Lower leg skin (tissue), 4 donors: Measurements from ENCODE around the gene CEP85. TPM values are rescaled to one million over a fixed set of nuclear protein-coding genes. Genes with fewer than 3 reads are reported as not detected.

ENCODE experiments used
- DNase-seq, 2 donors: peaks; one replicate each; pipeline ENCODE4 v3.0.0-alpha.2; 2019; ENCODE audit warnings: low spot score in 2 of 2
- H3K4me3 ChIP-seq: fragments of 200-600 bp; sonication (generic); 2 replicates; pipeline ENCODE4 v1.5.1; 2017; ENCODE audit warnings: mild to moderate bottlenecking, low read depth; ENCODE audit not compliant: poor library complexity, severe bottlenecking
- CTCF ChIP-seq, 3 donors: fragments of 450-650 bp; IDR thresholded peaks; one replicate each; pipeline ENCODE4 v1.5.1; 2016; ENCODE audit warnings: antibody characterized with exemption in 3 of 3, mild to moderate bottlenecking in 3 of 3, moderate library complexity in 2 of 3
- POLR2A ChIP-seq, 2 donors: fragments of 450-650 bp; IDR thresholded peaks; one replicate each; pipeline ENCODE4 v1.6.1; 2016 to 2017; ENCODE audit warnings: antibody characterized with exemption in 2 of 2, mild to moderate bottlenecking in 1 of 2, moderate library complexity in 1 of 2
- WGBS, 2 donors: methylation state at CpG; one replicate each; pipeline ENCODE4 v1.1.5; 2018; 5-methylcytosine and 5-hydroxymethylcytosine counted together
- intact Hi-C: fragments of 100-400 bp; cut with DNase I; formaldehyde crosslinking; loops from one replicate; pipeline ENCODE4 v1.15.0; 2023; ENCODE audit warnings: low total_unique reads
- total RNA-seq, 4 donors: library from RNA; depleted of rRNA; stranded (reverse); fragments of >200 nt; gene quantifications; one replicate each; pipeline ENCODE4 v1.1.0, GENCODE V29; 2016

The CEP85 gene
- total RNA-seq, 4 donors from 2014 or later = 13.0 to 17.2 (median 14.1) TPM

- intact Hi-C loops = no loop called here
Observed at GRCh38 chr1:26280333-26281042, 46.5 kb downstream of the CEP85 start.

GRCh38 chr1:26281091-26281958, 47.3 kb downstream of the CEP85 start:
- DNase-seq = no peak
- 78 to 83% methylated on average over 5 of the region's 5 CpGs for WGBS, 2 donors
- TF ChIP-seq CTCF (IDR thresholded peaks at IDR 0.05) (no peak), POLR2A (IDR thresholded peaks at IDR 0.05) (no peak)
- H3K4me3 ChIP-seq = no peak overlapping the region
- intact Hi-C loops = no loop called here

More at GRCh38 chr1:26280333-26281042, 46.5 kb downstream of the CEP85 start:
- 18 to 23% methylated on average over 16 to 20 of the region's 20 CpGs for WGBS, 2 donors
- peak overlapping the region; percentile 75 for H3K4me3 ChIP-seq
- DNase-seq = peak in 1 of 2 donors; percentile 90
- no peak for TF ChIP-seq CTCF (IDR thresholded peaks at IDR 0.05)

DNA sequence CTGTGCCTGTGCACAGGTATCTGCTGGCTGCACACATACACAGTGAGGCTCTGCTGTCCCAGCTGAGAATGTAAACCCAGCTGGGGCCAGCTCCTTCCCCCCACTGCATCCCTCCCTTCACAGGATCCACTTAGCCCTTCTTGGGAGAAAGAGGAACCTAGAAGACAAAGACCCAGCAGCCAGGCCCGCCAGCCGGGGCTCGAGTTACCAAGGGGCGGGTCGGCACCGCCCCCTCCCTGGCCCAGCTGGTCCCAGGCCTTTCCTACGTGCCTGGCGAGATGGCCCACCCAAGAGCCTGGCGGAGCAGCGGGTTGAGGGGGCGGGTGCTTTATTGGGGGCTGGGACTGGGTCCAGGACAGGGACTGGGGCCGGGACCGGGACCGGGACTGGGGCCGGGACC, 48.0 kb downstream of the CEP85 start:
- no peak for DNase-seq
- intact Hi-C loops = no loop called here

DNA sequence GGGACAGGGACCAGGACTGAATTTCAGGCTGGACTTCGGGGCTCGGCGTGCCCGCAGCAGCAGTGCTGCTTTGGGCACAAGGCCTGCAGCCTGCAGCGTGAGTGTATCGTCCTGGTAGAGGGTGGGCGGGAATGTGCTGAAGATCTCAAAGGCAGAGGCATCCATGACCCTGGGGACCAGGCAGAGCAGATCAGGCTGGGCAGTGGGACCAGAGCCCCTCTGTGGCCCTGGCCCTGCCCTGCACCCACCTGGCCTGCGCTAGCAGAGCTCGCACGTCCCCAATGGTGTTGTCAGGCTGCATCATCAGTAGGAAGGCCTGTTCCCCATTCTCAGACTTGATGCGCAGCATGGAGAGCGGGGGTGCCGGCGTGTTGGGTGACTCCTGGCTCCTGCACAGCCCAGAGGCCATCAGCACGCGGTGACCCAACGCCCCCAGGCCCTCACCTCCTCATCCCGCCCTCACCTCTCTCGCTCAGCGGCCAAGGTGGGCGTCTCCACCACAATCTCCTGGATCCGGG, 48.5 kb downstream of the CEP85 start:
- no peak overlapping the region for H3K4me3 ChIP-seq
- WGBS, 2 donors = 72 to 80% methylated on average over 18 of the region's 22 CpGs
- DNase-seq = peak in 1 of 2 donors; percentile 81
- TF ChIP-seq POLR2A (IDR thresholded peaks at IDR 0.05) (no peak), CTCF (IDR thresholded peaks at IDR 0.05) (no peak)
- intact Hi-C loops = no loop called here

More for the DNA sequence above, 48.0 kb downstream of the CEP85 start:
- H3K4me3 ChIP-seq = no peak overlapping the region
- 41 to 42% methylated on average over 11 to 15 of the region's 15 CpGs for WGBS, 2 donors
- TF ChIP-seq CTCF (IDR thresholded peaks at IDR 0.05) (no peak), POLR2A (IDR thresholded peaks at IDR 0.05) (no peak)

DNA sequence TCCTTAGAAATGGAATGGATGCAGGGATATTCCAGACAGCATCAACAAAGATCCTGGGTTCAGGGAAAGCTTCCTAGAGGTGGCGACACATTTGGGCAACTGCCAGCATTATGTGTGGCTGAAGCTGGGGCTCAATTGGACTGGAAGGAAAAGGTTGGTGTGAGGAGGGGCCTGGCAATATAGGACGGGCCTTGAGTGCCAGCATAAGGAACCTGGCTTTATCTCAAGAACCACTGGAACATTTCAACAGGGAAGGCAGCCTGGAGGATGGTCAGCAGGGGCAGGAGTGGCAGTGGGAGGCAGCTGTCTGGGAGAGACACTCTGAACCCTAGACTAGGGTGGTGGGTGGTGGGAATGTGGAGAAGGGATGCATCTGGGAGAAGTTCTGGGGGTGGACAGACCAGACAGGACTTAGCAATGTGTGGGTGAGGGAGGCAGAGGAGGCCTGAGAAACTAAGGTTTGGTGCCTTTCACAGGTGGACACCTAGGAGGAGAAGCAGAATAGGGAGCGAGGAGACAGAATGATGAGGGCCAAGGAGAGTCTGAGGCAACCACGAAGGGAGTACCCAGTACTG, 49.4 kb downstream of the CEP85 start:
- TF ChIP-seq POLR2A (IDR thresholded peaks at IDR 0.05) = no peak
- no peak for TF ChIP-seq CTCF (IDR thresholded peaks at IDR 0.05)
- H3K4me3 ChIP-seq = no peak overlapping the region
- no peak for DNase-seq
- intact Hi-C loops = no loop called here
- WGBS, 2 donors = 58 to 63% methylated on average over 4 of the region's 4 CpGs
